ENCODE results near the gene DDA1. TPM values are rescaled to one million over a fixed set of nuclear protein-coding genes. Genes with fewer than 3 reads are reported as not detected.

The DDA1 gene
- total RNA-seq, 4 donors from 2014 or later, result 16.4 to 30.7 (median 26.3) TPM

DNA sequence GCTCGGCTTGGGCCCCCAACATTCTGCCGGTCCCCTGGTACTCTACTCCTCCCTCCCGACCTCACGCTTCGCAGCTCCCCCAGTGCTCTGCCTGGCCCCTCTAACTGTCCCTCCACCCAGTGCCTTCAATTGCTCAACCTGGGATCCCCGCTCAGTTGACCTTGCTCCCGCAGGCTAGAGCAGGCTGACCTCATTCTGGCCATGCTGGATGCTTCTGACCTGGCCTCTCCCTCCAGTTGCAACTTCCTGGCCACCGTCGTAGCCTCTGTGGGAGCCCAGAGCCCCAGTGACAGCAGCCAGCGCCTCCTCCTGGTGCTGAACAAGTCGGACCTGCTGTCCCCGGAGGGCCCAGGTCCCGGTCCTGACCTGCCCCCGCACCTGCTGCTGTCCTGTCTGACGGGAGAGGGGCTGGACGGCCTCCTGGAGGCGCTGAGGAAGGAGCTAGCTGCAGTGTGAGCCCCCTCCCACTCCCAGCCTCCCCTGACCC, 31.6 kb downstream of the DDA1 start:
- DNase-seq (ENCODE audit: low spot score in 2 of 2), result no peak
- H3K4me3 ChIP-seq (ENCODE audit: low read depth, poor library complexity, severe bottlenecking), result no peak overlapping the region
- intact Hi-C loops (cut with DNase I; ENCODE audit: low total_unique reads), result no loop called here
- 68 to 81% methylated on average over 17 of the region's 17 CpGs for WGBS, 2 donors
- TF ChIP-seq POLR2A (IDR thresholded peaks at IDR 0.05), result no peak
- TF ChIP-seq, protein P1, sequence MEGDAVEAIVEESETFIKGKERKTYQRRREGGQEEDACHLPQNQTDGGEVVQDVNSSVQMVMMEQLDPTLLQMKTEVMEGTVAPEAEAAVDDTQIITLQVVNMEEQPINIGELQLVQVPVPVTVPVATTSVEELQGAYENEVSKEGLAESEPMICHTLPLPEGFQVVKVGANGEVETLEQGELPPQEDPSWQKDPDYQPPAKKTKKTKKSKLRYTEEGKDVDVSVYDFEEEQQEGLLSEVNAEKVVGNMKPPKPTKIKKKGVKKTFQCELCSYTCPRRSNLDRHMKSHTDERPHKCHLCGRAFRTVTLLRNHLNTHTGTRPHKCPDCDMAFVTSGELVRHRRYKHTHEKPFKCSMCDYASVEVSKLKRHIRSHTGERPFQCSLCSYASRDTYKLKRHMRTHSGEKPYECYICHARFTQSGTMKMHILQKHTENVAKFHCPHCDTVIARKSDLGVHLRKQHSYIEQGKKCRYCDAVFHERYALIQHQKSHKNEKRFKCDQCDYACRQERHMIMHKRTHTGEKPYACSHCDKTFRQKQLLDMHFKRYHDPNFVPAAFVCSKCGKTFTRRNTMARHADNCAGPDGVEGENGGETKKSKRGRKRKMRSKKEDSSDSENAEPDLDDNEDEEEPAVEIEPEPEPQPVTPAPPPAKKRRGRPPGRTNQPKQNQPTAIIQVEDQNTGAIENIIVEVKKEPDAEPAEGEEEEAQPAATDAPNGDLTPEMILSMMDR (IDR thresholded peaks at IDR 0.05), result no peak

DNA sequence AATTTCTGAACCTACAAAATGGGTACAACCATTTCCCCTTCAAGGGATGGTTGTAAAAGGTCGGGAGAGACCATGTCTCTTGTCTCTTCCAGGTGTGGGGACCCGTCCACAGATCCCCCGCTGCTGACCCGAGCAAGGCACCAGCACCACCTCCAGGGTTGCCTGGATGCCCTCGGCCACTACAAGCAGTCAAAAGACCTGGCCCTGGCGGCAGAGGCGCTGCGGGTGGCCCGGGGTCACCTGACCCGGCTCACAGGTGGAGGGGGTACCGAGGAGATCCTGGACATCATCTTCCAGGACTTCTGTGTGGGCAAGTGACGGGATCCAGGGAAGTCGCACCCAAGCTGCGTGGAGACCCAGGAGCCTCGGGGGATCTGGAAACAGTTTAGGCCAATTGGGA, 32.0 kb downstream of the DDA1 start:
- no peak for TF ChIP-seq POLR2A (IDR thresholded peaks at IDR 0.05)
- TF ChIP-seq, protein P1 (IDR thresholded peaks at IDR 0.05), result no peak
- DNase-seq (ENCODE audit: low spot score in 2 of 2), result no peak
- H3K4me3 ChIP-seq (ENCODE audit: low read depth, poor library complexity, severe bottlenecking), result no peak overlapping the region
- intact Hi-C loops (cut with DNase I; ENCODE audit: low total_unique reads), result no loop called here
- WGBS, 2 donors, result 86 to 92% methylated on average over 9 to 14 of the region's 15 CpGs

DNA sequence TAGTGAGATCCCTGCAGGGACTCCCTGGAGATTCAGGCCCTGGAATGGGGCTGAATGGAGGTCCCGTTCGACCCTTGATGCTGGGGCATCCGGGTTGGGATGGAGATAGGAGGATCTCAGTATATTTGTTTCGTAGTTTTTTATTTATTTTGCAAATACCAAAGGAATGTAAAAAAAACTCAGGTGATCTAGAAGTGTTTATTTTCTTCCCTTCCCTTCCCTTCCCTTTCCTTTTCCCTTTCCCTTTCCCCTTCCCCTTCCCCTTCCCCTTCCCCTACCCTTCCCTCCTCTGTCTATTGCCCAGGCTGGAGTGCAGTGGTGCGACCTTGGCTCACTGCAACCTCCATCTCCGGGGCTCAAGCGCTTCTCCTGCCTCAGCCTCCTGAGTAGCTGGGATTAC, 32.5 kb downstream of the DDA1 start:
- WGBS, 2 donors, result 81 to 86% methylated on average over 7 of the region's 7 CpGs
- no peak for TF ChIP-seq POLR2A (IDR thresholded peaks at IDR 0.05)
- TF ChIP-seq, protein P1 (IDR thresholded peaks at IDR 0.05), result no peak
- no peak for DNase-seq (ENCODE audit: low spot score in 2 of 2)
- intact Hi-C loops (cut with DNase I; ENCODE audit: low total_unique reads), result no loop called here
- H3K4me3 ChIP-seq (ENCODE audit: low read depth, poor library complexity, severe bottlenecking), result no peak overlapping the region

DNA sequence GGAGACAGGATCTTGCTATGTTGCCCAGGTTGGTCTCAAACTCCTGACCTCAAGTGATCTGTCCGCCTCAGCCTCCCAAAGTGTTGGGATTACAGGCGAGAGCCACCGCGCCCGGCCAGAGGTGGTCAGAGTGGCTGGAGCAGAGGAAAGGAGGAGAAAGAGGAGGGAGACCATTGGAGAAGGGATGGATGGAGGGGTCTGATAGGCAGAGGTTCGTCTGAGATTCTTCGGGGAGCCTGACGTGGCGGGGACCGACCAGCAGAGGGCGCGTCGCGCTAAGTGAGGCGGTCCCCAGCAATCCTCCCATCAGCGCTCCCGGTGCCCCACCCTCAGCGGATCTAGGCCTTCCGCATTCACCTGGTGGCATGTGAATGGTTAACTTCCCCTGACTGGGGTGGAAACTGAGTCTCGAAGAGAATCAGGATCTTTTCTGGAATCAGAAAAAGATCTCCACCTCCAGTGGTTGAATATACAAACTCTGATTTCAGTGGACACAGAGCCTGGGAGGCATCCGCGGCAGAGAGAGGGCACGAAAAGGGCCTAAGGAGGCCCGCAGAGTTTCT, 36.8 kb downstream of the DDA1 start:
- WGBS, 2 donors, result 13 to 18% methylated on average over 24 of the region's 24 CpGs
- intact Hi-C loops (cut with DNase I; ENCODE audit: low total_unique reads), result no loop called here
- no peak overlapping the region for H3K4me3 ChIP-seq (ENCODE audit: low read depth, poor library complexity, severe bottlenecking)
- peak; percentile 68 to 96 for DNase-seq (ENCODE audit: low spot score in 2 of 2)
- TF ChIP-seq, protein P1 (IDR thresholded peaks at IDR 0.05), result peak in 1 of 3 donors; percentile 86
- no peak for TF ChIP-seq POLR2A (IDR thresholded peaks at IDR 0.05)

DNA sequence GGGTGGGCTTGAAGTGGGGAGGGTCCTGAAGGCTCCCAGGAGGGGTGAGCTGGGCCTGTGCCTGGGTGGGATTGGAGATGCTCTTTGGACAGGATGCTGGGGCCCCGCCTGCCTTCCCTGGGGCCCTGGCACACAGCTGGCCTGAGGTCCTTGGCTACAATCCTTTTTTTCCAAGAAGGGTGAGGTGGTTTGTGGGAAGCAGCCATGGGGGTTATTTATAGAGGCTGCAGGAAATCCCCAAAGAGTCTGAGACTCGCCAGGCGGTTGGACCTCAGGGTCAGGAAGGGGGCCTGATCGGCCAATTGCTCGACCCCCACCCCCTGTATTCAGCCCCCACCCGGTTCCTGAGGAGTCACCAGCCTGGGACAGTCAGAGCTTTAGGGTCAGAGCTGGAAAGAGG, 38.0 kb downstream of the DDA1 start:
- DNase-seq (ENCODE audit: low spot score in 2 of 2), result no peak
- H3K4me3 ChIP-seq (ENCODE audit: low read depth, poor library complexity, severe bottlenecking), result no peak overlapping the region
- TF ChIP-seq, protein P1 (IDR thresholded peaks at IDR 0.05), result no peak
- TF ChIP-seq POLR2A (IDR thresholded peaks at IDR 0.05), result no peak
- intact Hi-C loops (cut with DNase I; ENCODE audit: low total_unique reads), result no loop called here
- 7 to 15% methylated on average over 6 of the region's 6 CpGs for WGBS, 2 donors

DNA sequence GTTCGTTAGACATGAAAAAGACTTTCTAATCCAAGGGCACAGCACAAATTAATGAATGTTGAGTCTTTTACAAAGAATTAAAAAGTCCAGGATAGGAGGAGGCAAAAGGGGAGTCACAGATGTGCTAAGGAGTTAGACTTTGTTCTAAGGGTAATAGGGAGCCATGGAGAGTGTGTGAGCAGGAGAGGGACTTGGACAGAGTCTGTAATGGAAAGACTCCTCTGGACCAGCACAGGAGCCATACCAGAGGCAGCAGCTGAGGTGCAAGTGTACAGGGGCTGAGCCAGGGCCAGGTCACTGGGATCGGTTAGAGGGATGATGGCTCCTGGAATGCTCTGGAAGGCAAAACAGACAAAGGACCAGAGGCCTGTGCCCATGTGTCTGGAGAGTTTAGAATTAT, 38.5 kb downstream of the DDA1 start:
- WGBS, 2 donors, result 67% methylated on average over 2 of the region's 2 CpGs

More for the DNA sequence above, 38.5 kb downstream of the DDA1 start:
- H3K4me3 ChIP-seq (ENCODE audit: low read depth, poor library complexity, severe bottlenecking), result no peak overlapping the region
- no peak for TF ChIP-seq POLR2A (IDR thresholded peaks at IDR 0.05)
- TF ChIP-seq, protein P1 (IDR thresholded peaks at IDR 0.05), result no peak
- intact Hi-C loops (cut with DNase I; ENCODE audit: low total_unique reads), result no loop called here
- no peak for DNase-seq (ENCODE audit: low spot score in 2 of 2)

Data from lower leg skin (tissue), 4 donors.